Activated B cell treated with CpG ODN at 0.5 μM for 24 hours (primary cell): ENCODE results near the gene DLX2. TPM values are rescaled to one million over a fixed set of nuclear protein-coding genes. Genes with fewer than 3 reads are reported as not detected.

Experiments
- ATAC-seq: fragments of 200-7000 bp; cut with Tn5 transposase; one replicate; pipeline ENCODE4 v1.10.0; 2021; ENCODE audit warnings: low read depth, mild to moderate bottlenecking, moderate library complexity
- CTCF ChIA-PET: fragments of 350-600 bp; sonication (Branson Sonifier 250); formaldehyde crosslinking; loops from one replicate; lab custom pipeline; 2021; ENCODE audit warnings: antibody characterized with exemption; lab: Charles Lee
- POLR2A ChIA-PET: fragments of 350-600 bp; sonication (Branson Sonifier 250); formaldehyde crosslinking; loops from one replicate; lab custom pipeline; 2021; ENCODE audit warnings: antibody characterized with exemption; lab: Charles Lee
- DNase-seq: peaks from one replicate; pipeline ENCODE4 v3.0.0; 2022
- H3K27ac Mint-ChIP-seq: one replicate; pipeline ENCODE4 v1.8.0; 2020; ENCODE audit warnings: mixed read lengths
- H3K27me3 Mint-ChIP-seq: one replicate; pipeline ENCODE4 v1.8.0; 2021; ENCODE audit warnings: mixed read lengths
- H3K36me3 Mint-ChIP-seq: one replicate; pipeline ENCODE4 v1.8.0; 2021; ENCODE audit warnings: low read depth, mixed read lengths
- H3K4me1 Mint-ChIP-seq: one replicate; pipeline ENCODE4 v1.8.0; 2021; ENCODE audit warnings: mixed read lengths
- H3K4me3 Mint-ChIP-seq: one replicate; pipeline ENCODE4 v1.8.0; 2020; ENCODE audit warnings: mild to moderate bottlenecking, mixed read lengths
- H3K9me3 Mint-ChIP-seq: one replicate; pipeline ENCODE4 v1.8.0; 2020; ENCODE audit warnings: mixed read lengths
- CTCF ChIP-seq: fragments of 200-600 bp; IDR thresholded peaks from one replicate; pipeline ENCODE4 v1.8.0; 2022; ENCODE audit warnings: antibody characterized with exemption, mild to moderate bottlenecking
- intact Hi-C: fragments of 100-400 bp; cut with micrococcal nuclease; formaldehyde crosslinking; loops from one replicate; pipeline ENCODE4 v1.15.1; 2024
- total RNA-seq: library from RNA; stranded (reverse); gene quantifications from 2 replicates; pipeline ENCODE4 v1.2.3, GENCODE V29; 2022

DLX2 gene
- total RNA-seq, 1 donor from 2014 or later, result 0.16 TPM

GRCh38 chr2:172137109-172137508 lies 34.4 kb upstream of the DLX2 start:
- intact Hi-C loops, result no loop called here
- H3K4me3 Mint-ChIP-seq, result no peak overlapping the region
- no peak for TF ChIP-seq CTCF
- no peaks in the 10 kb centered on the region for H3K36me3 Mint-ChIP-seq
- H3K9me3 Mint-ChIP-seq, result peaks cover 6% of the 10 kb centered on the region
- ATAC-seq, result no peak
- ChIA-PET CTCF (no interaction called here), POLR2A (no interaction called here)
- H3K4me1 Mint-ChIP-seq, result no peaks in the 10 kb centered on the region
- peaks cover 16% of the 10 kb centered on the region for H3K27me3 Mint-ChIP-seq
- H3K27ac Mint-ChIP-seq, result no peak overlapping the region
- no peak for DNase-seq

GRCh38 chr2:172135446-172135845 lies 32.7 kb upstream of the DLX2 start:
- DNase-seq (no peak), ATAC-seq (no peak)
- H3K36me3 Mint-ChIP-seq, result no peaks in the 10 kb centered on the region
- H3K4me1 Mint-ChIP-seq, result no peaks in the 10 kb centered on the region
- peaks cover 16% of the 10 kb centered on the region for H3K27me3 Mint-ChIP-seq
- H3K9me3 Mint-ChIP-seq, result peaks cover 6% of the 10 kb centered on the region
- POLR2A ChIA-PET, result no interaction called here
- H3K4me3 Mint-ChIP-seq, result no peak overlapping the region
- TF ChIP-seq CTCF, result no peak
- CTCF ChIA-PET, result no interaction called here
- intact Hi-C loops, result no loop called here
- H3K27ac Mint-ChIP-seq, result no peak overlapping the region

GRCh38 chr2:172134270-172134669 lies 31.6 kb upstream of the DLX2 start:
- Mint-ChIP-seq H3K4me1 (no peaks in the 10 kb centered on the region), H3K4me3 (no peak overlapping the region), H3K36me3 (no peaks in the 10 kb centered on the region), H3K27ac (no peak overlapping the region), H3K27me3 (peaks cover 18% of the 10 kb centered on the region), H3K9me3 (peaks cover 10% of the 10 kb centered on the region)
- ChIA-PET POLR2A (no interaction called here), CTCF (no interaction called here)
- no peak for DNase-seq
- no peak for ATAC-seq
- TF ChIP-seq CTCF, result no peak
- intact Hi-C loops, result no loop called here

- intact Hi-C loops, result no loop called here
- ChIA-PET POLR2A (no interaction called here), CTCF (interaction anchor here (0.8 kb wide), 1 partner anchor 19 kb away, joined by 3 read pairs; no protein-coding TSS in a partner anchor)
- Mint-ChIP-seq H3K27me3 (peaks cover 12% of the 10 kb centered on the region), H3K4me3 (no peak overlapping the region), H3K36me3 (no peaks in the 10 kb centered on the region), H3K4me1 (no peaks in the 10 kb centered on the region), H3K9me3 (peaks cover 4% of the 10 kb centered on the region), H3K27ac (no peak overlapping the region)
- DNase-seq (no peak), ATAC-seq (no peak)
- TF ChIP-seq CTCF, result no peak
Observed at GRCh38 chr2:172131713-172132555, 29.2 kb upstream of the DLX2 start.

GRCh38 chr2:172129404-172129803 lies 26.7 kb upstream of the DLX2 start:
- DNase-seq, result no peak
- ATAC-seq, result no peak
- Mint-ChIP-seq H3K4me3 (no peak overlapping the region), H3K4me1 (no peaks in the 10 kb centered on the region), H3K27me3 (peaks cover 9% of the 10 kb centered on the region), H3K27ac (no peak overlapping the region), H3K36me3 (no peaks in the 10 kb centered on the region), H3K9me3 (peaks cover 4% of the 10 kb centered on the region)
- ChIA-PET CTCF (interaction anchor here (0.7 to 1.2 kb wide), 2 partner anchors 332 to 534 kb away, joined by 3 to 4 read pairs; no protein-coding TSS in a partner anchor), POLR2A (no interaction called here)
- TF ChIP-seq CTCF, result no peak
- intact Hi-C loops, result no loop called here
